Umbilical cord (tissue), 2 donors: ENCODE measurements around the gene PIGP. TPM values are rescaled to one million over a fixed set of nuclear protein-coding genes. Genes with fewer than 3 reads are reported as not detected.
"Not testable (repeated sequence)": the region's sequence is repeated elsewhere in the genome, so short reads cannot be mapped to it uniquely, and the experiment has no call there.

Experiments
- DNase-seq: peaks from one replicate; pipeline ENCODE4 v3.0.0-alpha.2; 2015; ENCODE audit warnings: low spot score
- total RNA-seq: library from RNA; depleted of rRNA; stranded (reverse); fragments of >200 nt; gene quantifications from one replicate; pipeline ENCODE4 v1.2.3, GENCODE V29; 2014; ENCODE audit warnings: low replicate concordance; ENCODE audit not compliant: insufficient read depth

The PIGP gene
- 30.3 TPM for total RNA-seq

DNA sequence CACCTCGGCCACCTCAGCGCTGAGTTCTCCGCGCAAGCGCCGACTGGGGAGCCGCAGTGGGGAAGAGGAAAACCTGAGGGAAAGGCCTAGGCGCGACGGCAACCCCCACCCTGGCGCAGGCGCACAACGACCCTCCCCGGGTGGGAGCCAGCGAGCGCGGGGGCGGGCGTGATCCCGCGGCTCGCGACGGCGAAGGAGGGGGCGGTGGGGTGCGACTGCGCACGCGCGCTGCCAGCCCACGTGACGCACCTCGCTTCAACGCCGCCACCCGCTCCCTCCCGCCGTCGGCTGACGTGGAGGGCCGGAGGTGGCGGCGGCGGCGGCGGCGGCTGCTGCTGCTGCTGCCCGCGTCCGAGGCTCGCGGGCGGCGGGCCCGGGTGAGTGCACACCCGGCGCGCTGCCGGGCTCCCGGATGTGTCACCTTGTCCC, at the start of gene PIGP, which contains the start of gene TTC3:
Gene PIGP, minus strand, starts transcription at position 84 of the 429 bp plus-strand sequence. CDS start 556 bp downstream, outside the sequence.
Gene TTC3, plus strand, starts transcription at position 267 of the 429 bp plus-strand sequence. CDS start 14,004 bp downstream, outside the sequence.
- DNase-seq, result peak; percentile 98

DNA sequence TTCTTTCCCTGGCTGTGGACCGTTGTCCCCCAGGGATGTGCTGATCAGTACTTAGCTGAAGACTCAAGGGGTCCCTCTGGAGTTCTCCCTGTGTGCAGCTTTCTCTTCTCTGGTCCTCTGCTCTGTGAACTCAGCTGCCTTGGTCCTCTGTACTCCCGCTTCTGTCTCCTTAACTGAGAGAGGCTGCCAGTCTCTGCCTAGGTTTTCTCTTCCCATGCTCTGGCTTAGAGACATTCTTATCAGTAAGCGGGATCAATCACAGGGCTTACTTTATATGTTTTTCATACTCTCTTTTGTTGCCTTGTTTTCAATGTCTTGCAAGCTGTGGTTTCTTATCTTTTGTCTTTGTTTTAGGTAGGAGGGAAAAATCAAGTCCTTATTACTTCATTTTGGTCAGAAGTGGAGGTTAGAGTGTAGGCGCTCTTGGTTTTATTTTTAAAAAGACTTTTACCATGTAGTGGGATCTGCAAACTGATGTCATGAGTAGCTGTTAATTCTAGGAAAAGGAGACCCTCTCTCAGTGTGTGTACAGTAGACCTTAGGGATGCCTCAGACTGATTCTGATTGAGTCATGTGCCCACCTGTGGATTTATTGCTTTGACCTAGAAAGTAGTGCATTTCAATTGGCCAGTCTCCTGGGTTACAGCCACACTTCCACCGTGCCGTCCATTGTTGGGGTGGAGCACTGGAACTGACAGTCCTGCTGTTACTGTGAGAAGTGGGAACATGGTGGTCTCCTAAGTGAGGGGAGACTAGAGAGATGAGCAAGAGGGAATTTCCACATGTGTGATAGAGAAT, 46.7 kb upstream of the PIGP start:
- no peak for DNase-seq

DNA sequence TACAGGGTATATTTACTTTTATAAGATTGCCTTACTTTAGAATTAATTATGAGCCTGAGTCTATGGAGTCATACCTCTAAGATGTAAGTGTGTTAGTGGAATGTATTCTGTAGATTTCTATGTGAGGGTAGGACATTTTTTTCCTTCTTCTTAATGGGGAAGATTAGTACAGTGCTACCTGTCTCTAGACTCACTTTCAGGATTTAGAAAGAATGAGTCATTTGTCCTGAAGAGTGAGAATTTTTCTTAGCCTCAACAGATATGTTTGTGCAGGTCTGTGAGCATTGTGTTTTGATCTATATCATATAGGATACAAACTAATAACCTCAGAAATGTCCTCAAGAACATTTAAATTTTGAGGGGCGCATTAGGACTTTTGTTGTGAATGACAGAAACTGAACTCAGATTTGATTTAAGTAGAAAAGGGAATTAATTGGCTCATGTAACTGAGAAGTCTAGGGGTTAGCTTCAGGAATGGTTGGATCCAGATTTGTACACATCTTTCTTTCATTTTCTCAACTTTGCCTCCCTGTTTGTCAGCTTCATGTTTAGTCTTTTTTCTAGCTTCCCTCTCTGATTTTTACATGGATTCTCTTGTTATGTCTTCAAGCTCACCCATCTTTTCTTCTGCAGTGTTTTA, 45.4 kb upstream of the PIGP start:
- DNase-seq, result no peak

DNA sequence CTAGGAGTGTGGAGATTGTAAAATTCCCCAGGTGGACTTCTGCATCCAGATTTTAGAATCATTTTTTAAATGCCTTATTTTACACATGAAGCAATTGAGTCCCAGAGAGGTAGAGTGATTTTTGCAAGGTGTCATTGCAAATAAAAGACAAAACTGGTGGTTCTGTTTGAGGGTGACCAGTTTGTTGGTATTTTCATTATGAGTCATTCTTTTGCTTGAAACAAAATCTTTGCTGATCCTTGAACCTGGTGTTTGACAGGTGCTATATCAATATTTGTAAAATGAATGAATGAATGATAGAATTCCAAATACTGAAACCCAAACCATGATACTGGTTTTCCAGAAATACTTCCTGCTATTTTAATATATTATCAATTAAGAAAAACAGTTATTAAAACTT, 44.3 kb upstream of the PIGP start:
- no peak for DNase-seq

DNA sequence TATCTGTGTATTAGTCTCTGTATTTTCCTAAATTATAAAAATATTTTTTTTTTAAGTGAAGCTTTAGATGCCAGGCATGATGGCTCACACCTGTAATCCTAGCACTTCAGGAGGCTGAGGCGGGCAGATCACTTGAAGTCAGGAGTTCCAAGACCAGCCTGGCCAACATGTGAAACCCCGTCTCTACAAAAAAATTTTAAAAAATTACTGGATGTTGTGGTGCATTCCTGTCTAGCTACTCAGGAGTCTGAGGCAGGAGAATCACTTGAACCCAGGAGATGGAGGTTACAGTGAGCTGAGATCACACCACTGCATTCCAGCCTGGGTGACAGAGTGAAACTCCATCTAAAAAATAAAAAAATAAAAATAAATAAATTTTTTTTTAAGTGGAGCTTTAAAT, 43.6 kb upstream of the PIGP start:
- DNase-seq, result not testable (repeated sequence)

DNA sequence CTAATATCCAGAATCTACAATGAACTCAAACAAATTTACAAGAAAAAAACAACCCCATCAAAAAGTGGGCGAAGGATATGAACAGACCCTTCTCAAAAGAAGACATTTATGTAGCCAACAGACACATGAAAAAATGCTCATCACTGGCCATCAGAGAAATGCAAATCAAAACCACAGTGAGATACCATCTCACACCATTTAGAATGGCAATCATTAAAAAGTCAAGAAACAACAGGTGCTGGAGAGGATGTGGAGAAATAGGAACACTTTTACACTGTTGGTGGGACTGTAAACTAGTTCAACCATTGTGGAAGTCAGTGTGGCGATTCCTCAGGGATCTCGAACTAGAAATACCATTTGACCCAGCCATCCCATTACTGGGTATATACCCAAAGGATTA, 41.4 kb upstream of the PIGP start:
- not testable (repeated sequence) for DNase-seq

DNA sequence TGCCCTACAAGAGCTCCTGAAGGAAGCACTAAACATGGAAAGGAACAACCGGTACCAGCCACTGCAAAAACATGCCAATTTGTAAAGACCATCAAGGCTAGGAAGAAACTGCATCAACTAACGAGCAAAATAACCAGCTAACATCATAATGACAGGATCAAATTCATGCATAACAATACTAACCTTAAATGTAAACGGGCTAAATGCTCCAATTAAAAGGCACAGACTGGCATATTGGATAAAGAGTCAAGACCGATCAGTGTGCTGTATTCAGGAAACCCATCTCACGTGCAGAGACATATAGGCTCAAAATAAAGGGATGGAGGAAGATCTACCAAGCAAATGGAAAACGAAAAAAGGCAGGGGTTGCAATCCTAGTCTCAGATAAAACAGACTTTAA, 38.2 kb upstream of the PIGP start:
- not testable (repeated sequence) for DNase-seq

DNA sequence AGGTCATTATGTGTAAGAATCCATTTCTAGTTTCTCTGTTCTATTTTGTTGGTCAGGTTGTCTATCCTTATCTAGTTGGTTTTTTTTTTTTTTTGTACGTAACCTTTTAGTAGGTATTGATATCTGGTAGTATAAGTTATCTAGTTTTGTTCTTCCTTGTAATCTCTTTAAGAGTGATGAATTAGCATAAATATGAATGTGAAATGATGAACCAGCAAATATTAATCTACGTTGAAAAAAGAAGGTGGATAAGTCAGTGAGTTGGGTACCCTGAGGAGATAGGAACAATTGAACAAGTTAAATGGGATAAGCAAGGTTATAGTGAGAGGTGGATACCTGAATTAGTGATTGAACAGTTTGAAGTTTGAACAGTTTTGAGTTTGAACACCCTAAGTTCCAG, 34.1 kb upstream of the PIGP start:
- no peak for DNase-seq

DNA sequence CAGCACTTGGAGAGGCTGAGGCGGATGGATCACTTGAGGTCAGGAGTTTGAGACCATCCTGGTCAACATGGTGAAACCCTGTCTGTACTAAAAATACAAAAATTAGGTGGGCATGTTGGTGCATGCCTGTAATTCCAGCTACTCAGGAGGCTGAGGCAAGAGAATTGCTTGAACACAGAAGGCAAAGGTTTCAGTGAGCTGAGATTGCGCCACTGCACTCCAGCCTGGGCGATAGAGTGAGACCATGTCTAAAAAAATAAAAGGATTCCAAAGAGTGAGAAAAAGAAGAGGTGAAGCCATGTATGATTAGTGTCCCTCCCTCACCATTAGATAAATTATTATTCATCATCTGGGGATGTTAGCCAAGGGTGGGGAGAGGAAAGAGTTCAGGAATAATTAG, 29.9 kb upstream of the PIGP start:
- DNase-seq, result not testable (repeated sequence)

DNA sequence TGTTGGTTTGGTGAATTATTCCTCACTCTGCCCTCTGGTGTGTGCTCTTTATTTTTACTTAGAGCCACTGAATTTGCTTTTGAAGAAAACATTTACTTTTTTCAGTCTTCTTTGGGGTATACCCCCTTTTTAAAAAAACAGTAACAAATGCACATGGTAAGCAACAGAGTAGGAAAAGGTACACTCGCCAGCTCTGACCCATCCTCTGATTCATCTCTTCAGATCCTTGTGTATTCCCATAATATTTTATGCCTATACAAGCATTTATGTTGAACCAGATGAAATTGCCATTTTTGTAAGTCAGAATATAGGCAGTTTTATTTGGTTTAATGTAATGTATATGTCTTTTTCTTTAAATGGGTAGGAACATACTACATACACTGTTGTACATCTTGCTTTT, 28.5 kb upstream of the PIGP start:
- no peak for DNase-seq

DNA sequence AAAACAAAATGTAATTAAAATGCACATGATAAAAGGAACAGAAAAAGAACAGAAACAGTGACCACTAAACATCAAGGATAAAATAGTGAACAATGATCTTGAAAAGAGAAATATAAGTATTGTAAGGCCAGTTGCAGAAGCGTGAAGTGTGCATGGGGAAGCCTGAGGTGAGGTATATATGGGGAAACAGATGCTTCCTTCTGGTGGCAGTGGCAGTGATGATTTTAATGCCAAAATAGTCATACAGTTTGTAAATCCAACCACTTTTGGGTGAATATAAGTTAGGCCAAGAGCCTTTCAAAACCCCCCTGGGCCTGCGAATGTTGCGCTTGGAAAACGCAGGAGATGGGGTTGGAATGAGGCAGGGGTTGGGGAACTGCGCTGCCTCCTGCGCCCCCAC, 27.4 kb upstream of the PIGP start:
- DNase-seq, result no peak

DNA sequence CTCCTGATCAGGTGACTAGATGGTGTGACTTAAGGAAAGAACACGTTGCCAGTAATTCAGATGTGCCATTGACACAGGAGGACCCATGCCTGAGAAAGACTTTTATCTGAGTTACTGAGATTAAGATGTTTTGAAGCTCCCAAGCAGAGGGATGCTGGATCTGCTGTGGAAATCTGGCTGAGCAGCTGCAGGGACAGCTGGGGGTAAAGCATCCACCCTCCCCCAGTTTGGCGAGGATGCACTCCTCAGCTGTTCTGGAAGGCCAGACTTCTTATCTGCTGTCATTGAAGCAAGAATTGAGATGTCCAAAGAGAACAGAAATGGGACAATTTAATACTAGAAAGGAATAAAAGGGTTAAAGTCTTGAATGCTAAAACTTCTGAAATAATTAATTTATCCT, 25.9 kb upstream of the PIGP start:
- no peak for DNase-seq

DNA sequence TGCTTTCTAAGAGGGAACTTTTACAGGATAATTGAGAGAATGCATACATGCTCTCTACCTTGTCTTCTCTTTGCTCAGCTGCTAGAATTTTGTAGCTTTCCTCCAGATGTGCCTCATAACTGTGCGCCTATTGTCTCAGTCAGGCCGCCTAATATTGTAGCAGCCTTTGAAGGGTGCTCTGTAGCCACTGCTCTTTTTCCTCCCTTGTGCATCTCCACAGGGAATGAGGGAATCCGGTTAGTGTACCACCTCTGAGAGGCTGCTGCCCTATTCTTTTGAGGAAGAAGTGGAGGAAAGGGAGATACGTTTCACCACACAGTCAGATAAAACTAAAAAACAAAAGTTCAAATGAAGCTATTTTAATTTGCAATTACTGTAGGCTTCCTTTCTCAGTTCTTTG, 22.9 kb upstream of the PIGP start:
- no peak for DNase-seq

DNA sequence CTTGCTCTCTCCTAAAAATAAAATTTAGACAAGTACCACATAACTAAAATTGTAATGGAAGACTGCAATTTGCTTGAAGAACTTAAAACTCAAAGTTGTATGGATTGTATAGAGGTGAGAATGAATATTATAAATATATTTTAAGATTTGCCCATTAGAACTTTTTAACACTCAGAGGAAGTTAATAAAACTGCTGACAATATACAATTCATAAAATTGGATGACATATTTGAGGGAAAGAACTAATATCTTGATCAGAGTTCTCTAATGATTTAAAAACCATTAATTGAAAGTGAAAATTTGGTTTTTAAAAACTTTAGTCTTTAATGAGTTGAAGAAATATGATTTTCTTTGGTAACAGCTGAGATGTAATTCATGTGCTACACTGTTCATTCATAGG, 21.1 kb upstream of the PIGP start:
- no peak for DNase-seq

DNA sequence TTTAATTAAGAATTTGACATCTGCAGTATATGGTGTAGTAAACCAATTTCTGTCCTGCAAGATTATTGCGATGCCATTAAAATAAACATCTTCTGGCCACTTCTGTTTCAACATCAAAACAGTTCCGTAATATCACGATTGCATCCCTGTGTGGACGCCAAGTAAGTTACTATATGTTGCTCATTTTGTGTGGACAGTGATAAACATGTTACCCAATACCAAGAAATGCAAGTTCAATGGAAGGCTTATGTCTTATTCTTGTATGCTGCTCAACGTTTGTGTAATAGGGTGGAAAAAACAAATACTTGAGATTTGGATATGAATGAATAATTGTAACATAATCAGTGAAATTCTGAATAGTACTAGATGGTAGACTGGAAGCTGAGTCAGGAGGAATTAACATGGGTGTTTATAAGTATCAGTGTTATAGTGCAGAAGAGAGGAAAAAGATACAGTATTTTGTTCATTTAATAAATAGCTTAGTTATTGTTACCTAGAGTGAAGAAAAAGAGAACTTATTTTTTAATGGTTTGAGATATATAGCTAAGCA, 15.4 kb upstream of the PIGP start:
- DNase-seq, result no peak

DNA sequence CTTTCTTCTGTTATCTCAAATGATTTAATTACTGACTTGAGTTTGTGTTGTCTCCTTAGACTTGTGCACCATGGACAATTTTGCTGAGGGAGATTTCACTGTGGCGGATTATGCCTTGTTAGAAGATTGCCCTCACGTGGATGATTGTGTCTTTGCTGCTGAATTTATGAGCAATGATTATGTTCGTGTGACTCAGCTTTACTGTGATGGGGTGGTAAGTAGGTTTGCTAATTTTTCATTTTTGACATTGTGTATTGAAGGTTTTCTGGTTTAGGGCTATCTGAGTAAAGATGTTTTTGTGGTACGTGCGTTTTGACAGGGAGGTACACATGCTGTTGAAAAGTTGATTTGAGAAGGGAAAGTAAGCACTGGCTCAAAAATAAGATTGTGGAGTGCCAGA, 14.3 kb upstream of the PIGP start:
- DNase-seq, result peak; percentile 19

DNA sequence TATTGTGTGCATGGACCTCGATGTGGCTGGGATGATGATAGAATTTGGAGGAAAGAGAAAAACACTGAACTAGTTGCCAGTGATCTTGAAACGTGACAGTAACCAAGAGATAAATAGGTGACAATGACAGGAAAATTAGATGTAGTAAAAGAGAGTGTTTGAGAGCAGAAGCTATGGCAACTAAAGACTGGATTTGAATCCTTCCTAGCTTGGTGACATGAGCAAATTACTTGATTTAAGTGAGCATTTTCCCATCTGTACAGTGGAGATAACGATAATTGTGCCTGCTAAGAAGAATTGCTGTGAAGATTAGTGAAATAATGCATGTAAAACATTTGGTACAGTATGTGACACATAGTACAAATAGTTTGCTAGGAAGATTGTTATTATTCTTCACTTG, 12.9 kb upstream of the PIGP start:
- DNase-seq, result no peak

DNA sequence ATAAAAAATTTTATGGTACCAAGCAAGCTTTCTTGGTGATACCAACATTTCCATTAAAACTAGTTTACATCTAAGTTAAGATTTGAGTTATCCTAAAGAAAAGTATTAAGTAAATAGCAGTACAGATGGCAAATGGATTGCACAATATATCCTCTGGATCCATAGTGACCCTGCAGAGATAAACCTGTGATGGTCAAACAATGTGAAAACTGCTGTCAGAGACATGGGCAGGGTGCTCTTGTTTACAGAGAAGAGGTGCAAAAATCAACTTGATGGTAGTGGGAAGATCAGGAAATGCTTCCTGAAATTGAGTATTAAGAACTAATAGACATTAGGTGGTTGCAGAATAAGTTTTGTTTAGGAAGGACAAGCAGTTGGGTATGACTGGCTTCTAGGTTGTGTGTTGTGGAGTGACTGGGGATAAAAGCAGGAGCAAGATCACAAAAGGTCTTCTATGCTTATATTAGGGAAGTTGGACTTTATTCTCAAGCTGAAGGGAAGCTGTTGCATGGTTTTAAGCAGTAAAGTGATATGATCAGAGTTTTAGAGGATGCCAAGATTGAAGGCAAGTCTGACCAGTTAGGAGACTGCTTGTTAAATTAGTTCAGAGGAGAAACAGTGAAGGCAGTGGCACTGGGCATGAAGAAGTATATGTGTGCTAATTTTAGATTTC, 10.1 kb upstream of the PIGP start:
- no peak for DNase-seq

DNA sequence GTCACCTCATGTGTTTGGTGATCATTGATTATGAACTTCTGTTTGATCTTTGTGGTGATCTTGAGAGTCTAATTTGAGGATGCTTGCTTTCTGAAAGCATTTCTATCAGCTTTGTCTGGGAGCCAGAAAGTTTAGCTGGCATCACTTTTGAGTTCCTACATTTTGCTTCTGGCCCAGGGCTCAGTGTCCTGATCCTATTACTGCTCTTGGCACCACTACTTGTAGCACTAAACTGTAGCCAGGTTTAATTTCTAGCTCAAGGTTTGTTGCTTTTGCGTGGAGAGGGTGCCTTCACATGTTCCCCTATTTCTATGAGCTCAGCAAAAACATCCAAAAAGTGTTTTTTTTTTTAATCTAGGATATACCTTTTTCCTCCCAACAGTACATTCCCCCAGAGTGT, 9.5 kb upstream of the PIGP start:
- DNase-seq, result no peak

DNA sequence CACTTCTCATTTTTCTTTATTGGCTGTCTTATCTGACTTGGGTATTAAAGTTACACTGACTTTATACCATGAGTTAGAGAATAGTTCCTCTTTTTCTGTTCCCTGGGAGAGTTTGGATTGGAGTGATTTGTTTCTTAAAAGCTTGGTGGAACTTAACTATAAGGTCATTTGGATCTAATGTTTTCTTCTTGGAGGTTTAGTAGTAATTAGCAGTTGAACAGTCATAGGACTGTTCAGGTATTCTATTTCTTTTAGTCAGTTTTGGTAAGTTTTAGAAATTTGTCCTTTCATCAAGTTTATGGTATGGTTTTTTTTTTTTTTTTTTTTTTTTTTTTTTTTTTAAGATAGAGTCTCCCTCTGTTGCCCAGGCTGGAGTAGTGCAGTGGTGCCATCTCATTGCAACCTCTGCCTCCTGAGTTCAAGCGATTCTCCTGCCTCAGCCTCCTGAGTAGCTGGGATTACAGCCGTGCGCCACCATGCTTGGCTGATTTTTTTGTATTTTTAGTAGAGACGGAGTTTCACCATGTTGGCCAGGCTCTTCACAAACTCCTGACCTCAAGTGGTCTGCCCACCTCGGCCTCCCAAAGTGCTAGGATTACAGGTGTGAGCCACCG, 6.4 kb upstream of the PIGP start:
- DNase-seq, result no peak

DNA sequence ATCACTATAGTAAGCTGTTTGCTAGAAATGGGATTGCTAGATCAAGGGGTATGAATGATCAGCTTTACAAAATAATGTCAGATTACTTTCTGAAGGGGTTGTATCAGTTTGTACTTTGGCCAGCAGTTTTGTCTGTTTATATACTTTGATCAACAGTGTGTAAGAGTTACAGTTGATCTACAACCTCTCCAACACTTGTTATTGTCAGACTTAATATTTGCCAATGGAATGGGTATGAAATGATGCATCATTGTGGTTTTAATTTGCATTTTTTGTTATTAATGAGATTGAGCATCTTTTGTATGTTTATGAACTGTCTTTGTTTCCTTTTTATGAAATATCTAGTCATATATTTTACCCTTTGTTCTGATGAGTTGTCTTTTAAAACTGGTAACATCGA, 4.5 kb upstream of the PIGP start:
- DNase-seq, result no peak
